ENCODE results near the gene WFS1. TPM values are rescaled to one million over a fixed set of nuclear protein-coding genes. Genes with fewer than 3 reads are reported as not detected.

WFS1 gene
- total RNA-seq, 2 donors from 2014 or later, result 77.9 to 131 TPM

- Histone ChIP-seq H3K27me3 (replicated peaks; ENCODE audit: insufficient read depth) (no peaks in the 10 kb centered on the region), H3K9me3 (no peaks in the 10 kb centered on the region), H3K4me1 (ENCODE audit: control insufficient read depth in 1 of 2, low read depth in 2 of 2) (no peaks in the 10 kb centered on the region), H3K27ac (no peak overlapping the region), H3K36me3 (peaks cover 90% of the 10 kb centered on the region), H3K4me3 (no peak overlapping the region)
- TF ChIP-seq, protein P1, sequence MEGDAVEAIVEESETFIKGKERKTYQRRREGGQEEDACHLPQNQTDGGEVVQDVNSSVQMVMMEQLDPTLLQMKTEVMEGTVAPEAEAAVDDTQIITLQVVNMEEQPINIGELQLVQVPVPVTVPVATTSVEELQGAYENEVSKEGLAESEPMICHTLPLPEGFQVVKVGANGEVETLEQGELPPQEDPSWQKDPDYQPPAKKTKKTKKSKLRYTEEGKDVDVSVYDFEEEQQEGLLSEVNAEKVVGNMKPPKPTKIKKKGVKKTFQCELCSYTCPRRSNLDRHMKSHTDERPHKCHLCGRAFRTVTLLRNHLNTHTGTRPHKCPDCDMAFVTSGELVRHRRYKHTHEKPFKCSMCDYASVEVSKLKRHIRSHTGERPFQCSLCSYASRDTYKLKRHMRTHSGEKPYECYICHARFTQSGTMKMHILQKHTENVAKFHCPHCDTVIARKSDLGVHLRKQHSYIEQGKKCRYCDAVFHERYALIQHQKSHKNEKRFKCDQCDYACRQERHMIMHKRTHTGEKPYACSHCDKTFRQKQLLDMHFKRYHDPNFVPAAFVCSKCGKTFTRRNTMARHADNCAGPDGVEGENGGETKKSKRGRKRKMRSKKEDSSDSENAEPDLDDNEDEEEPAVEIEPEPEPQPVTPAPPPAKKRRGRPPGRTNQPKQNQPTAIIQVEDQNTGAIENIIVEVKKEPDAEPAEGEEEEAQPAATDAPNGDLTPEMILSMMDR (IDR thresholded peaks at IDR 0.05), result no peak
- ATAC-seq (ENCODE audit: insufficient number of reproducible peaks, low FRiP score, low read depth) (no peak), DNase-seq (ENCODE audit: low spot score) (no peak)
Observed at GRCh38 chr4:6291784-6292297, 22.2 kb downstream of the WFS1 start.

DNA sequence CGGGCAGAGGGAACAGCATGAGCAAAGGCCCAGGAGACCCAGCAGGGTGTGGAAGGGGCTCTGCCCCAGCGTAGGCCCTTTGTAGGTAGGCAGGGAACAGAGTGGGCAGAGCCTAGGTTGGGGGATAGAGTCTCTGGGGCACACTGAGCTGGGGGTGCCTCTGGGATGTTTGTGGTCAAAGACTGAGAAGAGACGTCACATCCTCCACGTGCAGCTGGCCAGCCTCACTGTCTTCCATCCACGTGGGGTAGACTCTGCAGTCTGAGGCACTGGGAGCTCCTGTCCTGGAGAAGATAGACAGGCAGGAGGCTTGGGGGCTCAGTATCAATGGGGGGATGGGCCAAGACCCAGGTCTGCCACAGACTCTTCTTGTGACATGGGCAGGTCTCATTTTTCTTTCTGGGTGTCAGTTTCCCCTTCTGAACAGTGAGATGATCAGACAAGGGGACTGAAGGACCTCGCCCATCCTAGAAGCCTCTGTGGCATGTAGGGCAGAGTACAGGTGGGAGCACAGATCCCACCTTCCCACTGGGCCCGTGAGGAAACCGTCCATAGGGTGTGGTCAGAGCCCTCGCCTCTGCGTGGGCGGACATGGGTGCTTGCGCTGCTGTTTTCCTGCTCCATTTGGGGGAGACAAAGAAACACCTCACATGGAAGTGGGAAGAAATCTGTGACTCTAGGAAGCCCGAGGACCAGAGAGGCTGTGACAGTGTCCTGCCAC, 22.9 kb downstream of the WFS1 start:
- H3K4me1 ChIP-seq (ENCODE audit: control insufficient read depth in 1 of 2, low read depth in 2 of 2), result no peaks in the 10 kb centered on the region
- no peak overlapping the region for H3K4me3 ChIP-seq
- TF ChIP-seq, protein P1 (IDR thresholded peaks at IDR 0.05), result no peak
- DNase-seq (ENCODE audit: low spot score), result no peak
- no peaks in the 10 kb centered on the region for H3K27me3 ChIP-seq (replicated peaks; ENCODE audit: insufficient read depth)
- no peak overlapping the region for H3K27ac ChIP-seq
- H3K36me3 ChIP-seq, result peaks cover 90% of the 10 kb centered on the region
- H3K9me3 ChIP-seq, result no peaks in the 10 kb centered on the region
- no peak for ATAC-seq (ENCODE audit: insufficient number of reproducible peaks, low FRiP score, low read depth)

DNA sequence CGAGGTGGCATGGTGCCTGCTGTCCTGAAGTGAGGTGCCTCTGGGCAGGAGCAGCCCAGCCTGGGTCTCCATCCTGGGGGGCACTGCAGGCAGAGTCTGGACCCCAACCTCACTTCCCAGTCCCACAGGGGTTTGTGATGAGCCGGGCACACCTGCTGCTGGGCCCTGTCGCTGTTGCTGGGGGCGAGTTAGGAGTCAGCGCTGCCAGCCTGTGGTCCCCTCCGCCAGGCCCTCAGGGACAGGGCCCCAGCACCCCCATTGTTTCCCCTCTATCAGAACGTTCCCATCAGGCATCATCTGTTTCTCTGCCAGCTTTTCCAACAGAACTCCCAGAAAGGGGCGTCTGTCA, 23.4 kb downstream of the WFS1 start:
- Histone ChIP-seq H3K27ac (no peak overlapping the region), H3K9me3 (no peaks in the 10 kb centered on the region), H3K4me1 (ENCODE audit: control insufficient read depth in 1 of 2, low read depth in 2 of 2) (no peaks in the 10 kb centered on the region), H3K36me3 (peaks cover 89% of the 10 kb centered on the region), H3K4me3 (no peak overlapping the region), H3K27me3 (replicated peaks; ENCODE audit: insufficient read depth) (no peaks in the 10 kb centered on the region)
- DNase-seq (ENCODE audit: low spot score) (no peak), ATAC-seq (ENCODE audit: insufficient number of reproducible peaks, low FRiP score, low read depth) (no peak)
- TF ChIP-seq, protein P1 (IDR thresholded peaks at IDR 0.05), result no peak

GRCh38 chr4:6293661-6294060, 24.0 kb downstream of the WFS1 start:
- no peaks in the 10 kb centered on the region for H3K9me3 ChIP-seq
- H3K4me3 ChIP-seq, result no peak overlapping the region
- no peak for ATAC-seq (ENCODE audit: insufficient number of reproducible peaks, low FRiP score, low read depth)
- no peaks in the 10 kb centered on the region for H3K27me3 ChIP-seq (replicated peaks; ENCODE audit: insufficient read depth)
- DNase-seq (ENCODE audit: low spot score), result no peak
- peaks cover 84% of the 10 kb centered on the region for H3K36me3 ChIP-seq
- H3K27ac ChIP-seq, result no peak overlapping the region
- TF ChIP-seq, protein P1 (IDR thresholded peaks at IDR 0.05), result no peak
- H3K4me1 ChIP-seq (ENCODE audit: control insufficient read depth in 1 of 2, low read depth in 2 of 2), result no peaks in the 10 kb centered on the region

- Histone ChIP-seq H3K9me3 (no peaks in the 10 kb centered on the region), H3K27me3 (replicated peaks; ENCODE audit: insufficient read depth) (no peaks in the 10 kb centered on the region), H3K4me1 (ENCODE audit: control insufficient read depth in 1 of 2, low read depth in 2 of 2) (no peaks in the 10 kb centered on the region), H3K4me3 (no peak overlapping the region), H3K36me3 (peaks cover 73% of the 10 kb centered on the region), H3K27ac (no peak overlapping the region)
- no peak for ATAC-seq (ENCODE audit: insufficient number of reproducible peaks, low FRiP score, low read depth)
- TF ChIP-seq, protein P1 (IDR thresholded peaks at IDR 0.05), result no peak
- no peak for DNase-seq (ENCODE audit: low spot score)
Observed at GRCh38 chr4:6294705-6295421, 25.2 kb downstream of the WFS1 start.
